HCT116 (cell line): ENCODE results near the gene PMS1.

Source experiments
- CBX3 ChIP-seq: IDR thresholded peaks from 2 replicates; pipeline ENCODE4 v1.6.1; 2012; ENCODE audit warnings: low read depth
- CEBPB ChIP-seq: IDR thresholded peaks from 2 replicates; pipeline ENCODE4 v1.6.1; 2012; ENCODE audit warnings: low read depth
- CTCF ChIP-seq, 3 experiments: fragments of 200-600 bp in 1 of 3; sonication (generic) in 1 of 3; IDR thresholded peaks in 2 of 3; conservative IDR thresholded peaks in 1 of 3; 2 replicates each; pipeline ENCODE4 v1.5.1; 2012 to 2017; ENCODE audit warnings: low read depth in 2 of 3, low read length in 2 of 3, antibody characterized with exemption in 1 of 3, borderline replicate concordance in 1 of 3, control low read depth in 1 of 3, mild to moderate bottlenecking in 1 of 3, mixed read lengths in 1 of 3, mixed run types in 1 of 3, moderate library complexity in 1 of 3; ENCODE audit not compliant: insufficient read depth in 1 of 3
- EZH2 ChIP-seq: fragments of 200-600 bp; sonication (generic); IDR thresholded peaks from 2 replicates; pipeline ENCODE4 v1.6.1; 2017; ENCODE audit warnings: antibody characterized with exemption, mixed run types
- EZH2phosphoT487 ChIP-seq: fragments of 200-600 bp; IDR thresholded peaks from 2 replicates; pipeline ENCODE4 v1.6.1; 2018; ENCODE audit warnings: antibody characterized with exemption, borderline replicate concordance
- FOSL1 ChIP-seq: IDR thresholded peaks from 2 replicates; pipeline ENCODE4 v1.6.1; 2012; ENCODE audit warnings: low read depth
- MAX ChIP-seq: IDR thresholded peaks from 2 replicates; pipeline ENCODE4 v1.6.1; 2012
- POLR2A ChIP-seq: IDR thresholded peaks from 2 replicates; pipeline ENCODE4 v1.7.0; 2011; ENCODE audit warnings: borderline replicate concordance; ENCODE audit not compliant: insufficient read depth, insufficient read length; ENCODE audit errors: extremely low read depth
- POLR2AphosphoS5 ChIP-seq: IDR thresholded peaks from 2 replicates; pipeline ENCODE4 v1.6.1; 2011; ENCODE audit warnings: mild to moderate bottlenecking, low read depth, low read length, moderate library complexity
- RAD21 ChIP-seq: IDR thresholded peaks from 2 replicates; pipeline ENCODE4 v1.6.1; 2012; ENCODE audit warnings: low read depth, mild to moderate bottlenecking
- SIN3A ChIP-seq: IDR thresholded peaks from 2 replicates; pipeline ENCODE4 v1.6.1; 2012; ENCODE audit warnings: low read depth
- SP1 ChIP-seq: IDR thresholded peaks from 2 replicates; pipeline ENCODE4 v1.6.1; 2012; ENCODE audit warnings: low read depth
- TCF7L2 ChIP-seq: IDR thresholded peaks from 2 replicates; pipeline ENCODE4 v1.7.0; 2011; ENCODE audit warnings: borderline replicate concordance, inconsistent platforms; ENCODE audit not compliant: insufficient read depth, insufficient read length; ENCODE audit errors: extremely low read depth
- YY1 ChIP-seq: IDR thresholded peaks from 2 replicates; pipeline ENCODE4 v1.6.1; 2011; ENCODE audit warnings: low read length, low read depth, moderate library complexity, mild to moderate bottlenecking; ENCODE audit not compliant: insufficient replicate concordance; ENCODE audit errors: extremely low read depth

GRCh38 chr2:189876271-189876670, 92.0 kb downstream of the PMS1 start:
- no peak for TF ChIP-seq MAX
- TF ChIP-seq POLR2A = no peak
- TF ChIP-seq SP1 = no peak
- TF ChIP-seq YY1 = no peak
- TF ChIP-seq POLR2AphosphoS5 = no peak
- no peak for TF ChIP-seq FOSL1
- no peak for TF ChIP-seq CTCF (IDR thresholded peaks at IDR 0.05 in 2 of 3, conservative IDR thresholded peaks at IDR 0.05 in 1 of 3; ENCODE audit: borderline replicate concordance in 1 of 3, insufficient read depth in 1 of 3, low read depth in 2 of 3, low read length in 2 of 3)
- TF ChIP-seq SIN3A = no peak
- TF ChIP-seq EZH2 = no peak
- no peak for TF ChIP-seq CBX3
- no peak for TF ChIP-seq CEBPB
- no peak for TF ChIP-seq EZH2phosphoT487
- no peak for TF ChIP-seq TCF7L2
- TF ChIP-seq RAD21 = no peak
